Adrenal gland (tissue), 5 donors: Measurements from ENCODE around the gene EXOC3.

Experiments used
- POLR2A ChIP-seq, 2 donors: fragments of 450-650 bp; IDR thresholded peaks; one replicate each; pipeline ENCODE4 v1.6.1; 2017; ENCODE audit warnings: antibody characterized with exemption in 2 of 2, mild to moderate bottlenecking in 2 of 2, moderate library complexity in 1 of 2
- TF ChIP-seq, protein P1 (sequence below), 6 experiments: fragments of 450-650 bp in 4 of 6; fragments of 200-600 bp in 2 of 6; sonication (generic) in 1 of 6; IDR thresholded peaks; 1 replicate in 5 of 6; 2 replicates in 1 of 6; pipeline versions ENCODE4 v1.5.1 to v1.8.0; 2016 to 2021; ENCODE audit warnings: antibody characterized with exemption in 6 of 6, mild to moderate bottlenecking in 2 of 6, moderate library complexity in 1 of 6
- donor health status: DM: no; HTN: no; CAD: no.

DNA sequence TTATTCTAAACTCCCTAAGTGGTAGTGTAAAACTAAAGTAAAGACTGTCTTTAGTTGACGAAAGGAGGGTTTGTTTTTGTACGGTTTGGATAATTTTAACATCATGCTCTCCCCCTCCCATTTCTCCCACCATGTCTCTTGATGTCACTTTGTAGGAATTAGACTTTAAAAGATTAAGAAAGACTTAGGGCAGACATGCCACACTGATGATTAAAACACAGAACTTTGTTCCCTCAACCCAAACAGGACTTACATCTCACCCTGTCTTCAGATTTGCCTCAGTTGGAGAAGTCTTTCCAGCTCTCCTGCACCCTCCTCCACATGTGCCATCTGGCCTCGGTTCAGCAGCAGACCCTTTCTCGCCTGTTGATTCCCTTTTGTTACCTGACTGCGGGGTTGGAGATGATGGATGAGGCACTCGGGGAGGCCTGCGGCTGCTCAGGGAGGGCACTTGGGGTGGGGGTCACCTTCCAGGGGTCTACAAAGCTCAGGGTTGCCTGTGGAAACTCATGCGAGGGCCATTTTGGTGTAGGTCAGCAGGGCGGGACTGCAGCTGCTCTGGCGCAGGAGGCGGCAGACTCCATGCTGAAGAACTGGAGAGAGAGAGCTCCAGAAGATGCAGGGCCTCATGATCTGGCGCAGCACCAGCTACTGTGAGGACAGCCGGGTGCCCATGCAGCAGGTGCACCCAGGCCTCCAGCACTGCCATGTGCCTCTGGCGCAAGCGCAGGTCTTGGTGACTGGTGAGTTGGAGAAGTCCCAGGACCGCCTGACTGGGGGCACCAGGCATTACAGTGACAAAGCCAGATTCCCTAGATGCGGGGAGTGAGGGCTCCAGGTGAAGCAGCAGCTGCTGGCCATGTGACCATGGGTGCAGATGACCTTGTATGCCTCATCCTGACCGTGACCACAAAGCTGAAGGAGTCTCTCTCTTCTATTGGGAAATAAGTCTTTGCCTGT lies 24.5 kb upstream of the EXOC3 start:
- TF ChIP-seq, protein P1, sequence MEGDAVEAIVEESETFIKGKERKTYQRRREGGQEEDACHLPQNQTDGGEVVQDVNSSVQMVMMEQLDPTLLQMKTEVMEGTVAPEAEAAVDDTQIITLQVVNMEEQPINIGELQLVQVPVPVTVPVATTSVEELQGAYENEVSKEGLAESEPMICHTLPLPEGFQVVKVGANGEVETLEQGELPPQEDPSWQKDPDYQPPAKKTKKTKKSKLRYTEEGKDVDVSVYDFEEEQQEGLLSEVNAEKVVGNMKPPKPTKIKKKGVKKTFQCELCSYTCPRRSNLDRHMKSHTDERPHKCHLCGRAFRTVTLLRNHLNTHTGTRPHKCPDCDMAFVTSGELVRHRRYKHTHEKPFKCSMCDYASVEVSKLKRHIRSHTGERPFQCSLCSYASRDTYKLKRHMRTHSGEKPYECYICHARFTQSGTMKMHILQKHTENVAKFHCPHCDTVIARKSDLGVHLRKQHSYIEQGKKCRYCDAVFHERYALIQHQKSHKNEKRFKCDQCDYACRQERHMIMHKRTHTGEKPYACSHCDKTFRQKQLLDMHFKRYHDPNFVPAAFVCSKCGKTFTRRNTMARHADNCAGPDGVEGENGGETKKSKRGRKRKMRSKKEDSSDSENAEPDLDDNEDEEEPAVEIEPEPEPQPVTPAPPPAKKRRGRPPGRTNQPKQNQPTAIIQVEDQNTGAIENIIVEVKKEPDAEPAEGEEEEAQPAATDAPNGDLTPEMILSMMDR (IDR thresholded peaks at IDR 0.05), result no peak
- TF ChIP-seq POLR2A (IDR thresholded peaks at IDR 0.05), result no peak
